Liver (tissue), 9 donors: ENCODE data around the gene E2F4. TPM values are rescaled to one million over a fixed set of nuclear protein-coding genes. Genes with fewer than 3 reads are reported as not detected.
A peak's percentile ranks its signal among the peaks of the same experiment; 100 is the strongest.

Experiments
- DNase-seq: peaks from one replicate; pipeline ENCODE4 v3.0.0-alpha.2; 2017; ENCODE audit warnings: low spot score
- H3K27ac ChIP-seq, 2 donors: one replicate each; pipeline ENCODE4 v1.7.0; 2013; ENCODE audit warnings: inconsistent platforms in 2 of 2, low read length in 2 of 2, control low read depth in 1 of 2, low read depth in 1 of 2, mild to moderate bottlenecking in 1 of 2
- H3K27me3 ChIP-seq, 4 donors: one replicate each; pipeline versions ENCODE4 v1.6.1 to v1.7.0; 2013; ENCODE audit warnings: low read length in 3 of 4, inconsistent platforms in 1 of 4, mild to moderate bottlenecking in 1 of 4, moderate library complexity in 1 of 4; ENCODE audit not compliant: control insufficient read depth in 4 of 4, insufficient read depth in 4 of 4
- H3K36me3 ChIP-seq, 4 donors: one replicate each; pipeline versions ENCODE4 v1.6.1 to v1.7.0; 2013; ENCODE audit warnings: low read length in 3 of 4, mild to moderate bottlenecking in 3 of 4, low read depth in 1 of 4, moderate library complexity in 1 of 4; ENCODE audit not compliant: control insufficient read depth in 4 of 4, insufficient read depth in 3 of 4
- H3K4me1 ChIP-seq, 4 donors: one replicate each; pipeline versions ENCODE4 v1.6.1 to v1.7.0; 2013; ENCODE audit warnings: low read length in 3 of 4, mild to moderate bottlenecking in 3 of 4, moderate library complexity in 1 of 4; ENCODE audit not compliant: control insufficient read depth in 4 of 4, insufficient read depth in 4 of 4
- H3K4me3 ChIP-seq, 3 donors: one replicate each; pipeline versions ENCODE4 v1.6.1 to v1.7.0; 2013; ENCODE audit warnings: low read length in 3 of 3, control low read depth in 1 of 3, low read depth in 1 of 3, mild to moderate bottlenecking in 1 of 3
- H3K9ac ChIP-seq, 2 donors: one replicate each; pipeline ENCODE4 v1.7.0; 2013; ENCODE audit warnings: low read length in 2 of 2, mild to moderate bottlenecking in 2 of 2, moderate library complexity in 2 of 2, control low read depth in 1 of 2, low read depth in 1 of 2
- H3K9me3 ChIP-seq, 4 donors: one replicate each; pipeline versions ENCODE4 v1.6.1 to v1.7.0; 2013; ENCODE audit warnings: low read length in 3 of 4; ENCODE audit not compliant: control insufficient read depth in 4 of 4
- ATF3 ChIP-seq: IDR thresholded peaks from 2 replicates; pipeline ENCODE4 v1.6.1; 2016; ENCODE audit warnings: antibody characterized with exemption
- EGR1 ChIP-seq, 2 donors: IDR thresholded peaks; 2 replicates each; pipeline ENCODE4 v1.6.1; 2016 to 2018; ENCODE audit warnings: antibody characterized with exemption in 2 of 2, low read depth in 2 of 2
- FOXA1 ChIP-seq: IDR thresholded peaks from 2 replicates; pipeline ENCODE4 v1.6.1; 2016; ENCODE audit warnings: antibody characterized with exemption
- FOXA2 ChIP-seq: IDR thresholded peaks from 2 replicates; pipeline ENCODE4 v1.6.1; 2016; ENCODE audit warnings: antibody characterized with exemption
- HNF4A ChIP-seq, 2 donors: conservative IDR thresholded peaks; 2 replicates each; pipeline ENCODE4 v1.6.1; 2016; ENCODE audit warnings: antibody characterized with exemption in 2 of 2, mild to moderate bottlenecking in 2 of 2
- HNF4G ChIP-seq: IDR thresholded peaks from 2 replicates; pipeline ENCODE4 v1.6.1; 2016; ENCODE audit warnings: antibody characterized with exemption
- NR2F2 ChIP-seq: IDR thresholded peaks from 2 replicates; pipeline ENCODE4 v1.6.1; 2016; ENCODE audit warnings: antibody characterized with exemption
- RAD21 ChIP-seq, 2 donors: IDR thresholded peaks; 2 replicates each; pipeline ENCODE4 v1.6.1; 2016; ENCODE audit warnings: antibody characterized with exemption in 2 of 2, mild to moderate bottlenecking in 2 of 2
- RXRA ChIP-seq, 2 donors: IDR thresholded peaks; 2 replicates each; pipeline ENCODE4 v1.6.1; 2017 to 2018; ENCODE audit warnings: antibody characterized with exemption in 2 of 2, mild to moderate bottlenecking in 1 of 2
- SP1 ChIP-seq: IDR thresholded peaks from 2 replicates; pipeline ENCODE4 v1.6.1; 2018; ENCODE audit warnings: antibody characterized with exemption, mild to moderate bottlenecking
- TAF1 ChIP-seq: conservative IDR thresholded peaks from 2 replicates; pipeline ENCODE4 v1.6.1; 2016; ENCODE audit warnings: antibody characterized with exemption, mild to moderate bottlenecking
- YY1 ChIP-seq: IDR thresholded peaks from 2 replicates; pipeline ENCODE4 v1.6.1; 2016; ENCODE audit warnings: antibody characterized with exemption, mild to moderate bottlenecking
- WGBS: extraction: QIAGEN DNeasy Blood & Tissue Kit; methylation state at CpG from one replicate; pipeline ENCODE4 v1.1.7; 2013; 5-methylcytosine and 5-hydroxymethylcytosine counted together
- polyA plus RNA-seq, 2 donors: library from polyadenylated mRNA; stranded (reverse) in 1 of 2; unstranded in 1 of 2; fragments of 200-250 nt in 1 of 2; fragments of >200 nt in 1 of 2; fragmentation: Nextera tagmentation in 1 of 2; extraction: Ambion mirVana in 1 of 2; gene quantifications; one replicate each; pipeline versions ENCODE4 v1.2.1 to v1.2.3, GENCODE V29; 2013 to 2015
- total RNA-seq, 2 donors: library from RNA; depleted of rRNA; stranded (reverse); fragments of >200 nt; gene quantifications; one replicate each; pipeline ENCODE4 v1.2.3, GENCODE V29; 2014
- TF ChIP-seq, protein P1 (sequence below): IDR thresholded peaks from 2 replicates; pipeline ENCODE4 v1.6.1; 2016; ENCODE audit warnings: antibody characterized with exemption
- TF ChIP-seq, protein P2 (sequence below): IDR thresholded peaks from 2 replicates; pipeline ENCODE4 v1.6.1; 2016; ENCODE audit warnings: antibody characterized with exemption, mild to moderate bottlenecking
- donor health status: healthy.
- donor health status: healthy.
- donor health status: healthy.
- donor health status: healthy.
- donor health status: healthy.

Gene E2F4
- total and polyA plus RNA-seq, 4 donors = 18.1 to 107 (median 30.0) TPM

GRCh38 chr16:67245186-67245585 is 53.2 kb downstream of the E2F4 start:
- Histone ChIP-seq H3K9ac (no peak overlapping the region), H3K4me3 (no peak overlapping the region), H3K27ac (peak overlapping the region; percentile 80 to 88), H3K4me1 (peaks cover 17 to 52% (median 34%) of the 10 kb centered on the region in 4 donors), H3K9me3 (no peaks in the 10 kb centered on the region), H3K27me3 (peaks cover 0 to 13% (median under 1%) of the 10 kb centered on the region in 4 donors), H3K36me3 (no peaks in the 10 kb centered on the region)
- no peak for DNase-seq
- 71% methylated on average over 4 of the region's 4 CpGs for WGBS
- no peak for TF ChIP-seq TAF1
- TF ChIP-seq HNF4G = no peak
- TF ChIP-seq, protein P1, sequence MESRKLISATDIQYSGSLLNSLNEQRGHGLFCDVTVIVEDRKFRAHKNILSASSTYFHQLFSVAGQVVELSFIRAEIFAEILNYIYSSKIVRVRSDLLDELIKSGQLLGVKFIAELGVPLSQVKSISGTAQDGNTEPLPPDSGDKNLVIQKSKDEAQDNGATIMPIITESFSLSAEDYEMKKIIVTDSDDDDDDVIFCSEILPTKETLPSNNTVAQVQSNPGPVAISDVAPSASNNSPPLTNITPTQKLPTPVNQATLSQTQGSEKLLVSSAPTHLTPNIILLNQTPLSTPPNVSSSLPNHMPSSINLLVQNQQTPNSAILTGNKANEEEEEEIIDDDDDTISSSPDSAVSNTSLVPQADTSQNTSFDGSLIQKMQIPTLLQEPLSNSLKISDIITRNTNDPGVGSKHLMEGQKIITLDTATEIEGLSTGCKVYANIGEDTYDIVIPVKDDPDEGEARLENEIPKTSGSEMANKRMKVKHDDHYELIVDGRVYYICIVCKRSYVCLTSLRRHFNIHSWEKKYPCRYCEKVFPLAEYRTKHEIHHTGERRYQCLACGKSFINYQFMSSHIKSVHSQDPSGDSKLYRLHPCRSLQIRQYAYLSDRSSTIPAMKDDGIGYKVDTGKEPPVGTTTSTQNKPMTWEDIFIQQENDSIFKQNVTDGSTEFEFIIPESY = no peak
- TF ChIP-seq SP1 = no peak
- TF ChIP-seq RAD21 (IDR thresholded peaks at IDR 0.05) = no peak
- no peak for TF ChIP-seq NR2F2
- no peak for TF ChIP-seq FOXA2
- TF ChIP-seq, protein P2, sequence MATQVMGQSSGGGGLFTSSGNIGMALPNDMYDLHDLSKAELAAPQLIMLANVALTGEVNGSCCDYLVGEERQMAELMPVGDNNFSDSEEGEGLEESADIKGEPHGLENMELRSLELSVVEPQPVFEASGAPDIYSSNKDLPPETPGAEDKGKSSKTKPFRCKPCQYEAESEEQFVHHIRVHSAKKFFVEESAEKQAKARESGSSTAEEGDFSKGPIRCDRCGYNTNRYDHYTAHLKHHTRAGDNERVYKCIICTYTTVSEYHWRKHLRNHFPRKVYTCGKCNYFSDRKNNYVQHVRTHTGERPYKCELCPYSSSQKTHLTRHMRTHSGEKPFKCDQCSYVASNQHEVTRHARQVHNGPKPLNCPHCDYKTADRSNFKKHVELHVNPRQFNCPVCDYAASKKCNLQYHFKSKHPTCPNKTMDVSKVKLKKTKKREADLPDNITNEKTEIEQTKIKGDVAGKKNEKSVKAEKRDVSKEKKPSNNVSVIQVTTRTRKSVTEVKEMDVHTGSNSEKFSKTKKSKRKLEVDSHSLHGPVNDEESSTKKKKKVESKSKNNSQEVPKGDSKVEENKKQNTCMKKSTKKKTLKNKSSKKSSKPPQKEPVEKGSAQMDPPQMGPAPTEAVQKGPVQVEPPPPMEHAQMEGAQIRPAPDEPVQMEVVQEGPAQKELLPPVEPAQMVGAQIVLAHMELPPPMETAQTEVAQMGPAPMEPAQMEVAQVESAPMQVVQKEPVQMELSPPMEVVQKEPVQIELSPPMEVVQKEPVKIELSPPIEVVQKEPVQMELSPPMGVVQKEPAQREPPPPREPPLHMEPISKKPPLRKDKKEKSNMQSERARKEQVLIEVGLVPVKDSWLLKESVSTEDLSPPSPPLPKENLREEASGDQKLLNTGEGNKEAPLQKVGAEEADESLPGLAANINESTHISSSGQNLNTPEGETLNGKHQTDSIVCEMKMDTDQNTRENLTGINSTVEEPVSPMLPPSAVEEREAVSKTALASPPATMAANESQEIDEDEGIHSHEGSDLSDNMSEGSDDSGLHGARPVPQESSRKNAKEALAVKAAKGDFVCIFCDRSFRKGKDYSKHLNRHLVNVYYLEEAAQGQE = no peak
- no peak for TF ChIP-seq YY1
- no peak for TF ChIP-seq HNF4A (conservative IDR thresholded peaks at IDR 0.05)

DNA sequence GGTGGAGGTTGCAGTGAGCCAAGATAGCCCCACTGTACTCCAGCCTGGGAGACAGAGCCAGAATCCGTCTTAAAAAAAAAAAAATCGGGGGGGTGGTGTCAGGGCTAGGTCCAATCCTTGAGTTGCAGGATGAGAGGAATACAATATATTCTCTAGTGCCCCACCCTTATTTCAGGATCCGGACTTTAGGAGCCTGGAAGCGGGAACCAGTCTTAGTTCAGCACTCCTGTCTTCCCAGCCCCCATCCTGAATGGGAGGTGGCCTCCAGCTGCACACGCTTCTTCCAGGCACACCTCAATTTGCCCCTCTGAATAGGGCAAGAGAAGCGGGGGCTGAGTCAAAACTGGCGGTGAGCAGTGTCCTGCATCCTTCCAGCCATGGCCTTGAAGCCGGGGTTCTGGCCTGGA is 53.7 kb downstream of the E2F4 start:
- WGBS = 33% methylated on average over 8 of the region's 8 CpGs
- no peak for DNase-seq
- Histone ChIP-seq H3K9ac (no peak overlapping the region), H3K27ac (peak overlapping the region; percentile 85 to 88), H3K9me3 (no peaks in the 10 kb centered on the region), H3K4me1 (peaks cover 17 to 49% (median 34%) of the 10 kb centered on the region in 4 donors), H3K36me3 (no peaks in the 10 kb centered on the region), H3K4me3 (peak overlapping the region in 1 of 3 donors; percentile 59), H3K27me3 (peaks cover 0 to 13% (median 1%) of the 10 kb centered on the region in 4 donors)
- TF ChIP-seq FOXA2 (no peak), EGR1 (IDR thresholded peaks at IDR 0.05; ENCODE audit: low read depth in 2 of 2) (no peak), FOXA1 (no peak), TAF1 (no peak), ATF3 (no peak), RXRA (IDR thresholded peaks at IDR 0.05) (no peak)
